ENCODE results near the gene TUBB3.

DNA sequence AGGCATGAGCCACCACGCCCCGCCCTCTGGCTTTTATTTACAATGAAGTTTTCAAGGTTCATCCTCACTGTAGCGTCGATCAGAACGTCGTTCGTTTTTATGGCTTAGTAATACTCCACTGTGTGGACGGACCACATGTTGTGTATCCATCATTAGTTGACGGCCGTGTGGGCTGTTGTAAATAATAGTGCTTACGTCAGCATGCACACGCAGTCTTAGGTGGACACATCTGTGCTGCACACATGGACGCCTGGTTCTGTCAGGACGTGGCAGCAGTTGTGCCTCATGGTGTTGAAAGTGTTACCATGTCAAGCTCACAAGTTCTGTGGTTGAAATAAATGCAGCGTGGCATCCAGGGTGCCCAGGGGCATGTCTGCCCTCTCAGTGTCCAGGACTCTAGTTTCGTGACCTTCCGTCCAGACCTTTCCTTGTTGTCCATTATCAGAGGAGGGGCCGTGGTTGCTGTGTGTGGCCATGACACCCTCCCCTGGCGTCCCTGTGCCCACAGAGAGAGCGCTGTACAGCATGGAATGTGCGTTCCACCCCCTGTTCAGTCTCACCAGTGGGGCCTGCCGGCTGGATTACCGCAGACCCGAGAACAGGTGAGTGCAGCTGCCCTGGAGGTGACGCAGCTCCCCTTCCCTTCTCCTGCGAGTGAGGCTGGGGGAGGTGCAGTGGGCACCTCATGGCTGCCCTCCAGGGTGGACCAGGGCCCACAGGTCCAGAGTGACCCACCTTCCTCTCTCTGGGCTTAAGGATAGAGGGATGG, 27.5 kb upstream of the TUBB3 start:
- TF ChIP-seq, protein P1, sequence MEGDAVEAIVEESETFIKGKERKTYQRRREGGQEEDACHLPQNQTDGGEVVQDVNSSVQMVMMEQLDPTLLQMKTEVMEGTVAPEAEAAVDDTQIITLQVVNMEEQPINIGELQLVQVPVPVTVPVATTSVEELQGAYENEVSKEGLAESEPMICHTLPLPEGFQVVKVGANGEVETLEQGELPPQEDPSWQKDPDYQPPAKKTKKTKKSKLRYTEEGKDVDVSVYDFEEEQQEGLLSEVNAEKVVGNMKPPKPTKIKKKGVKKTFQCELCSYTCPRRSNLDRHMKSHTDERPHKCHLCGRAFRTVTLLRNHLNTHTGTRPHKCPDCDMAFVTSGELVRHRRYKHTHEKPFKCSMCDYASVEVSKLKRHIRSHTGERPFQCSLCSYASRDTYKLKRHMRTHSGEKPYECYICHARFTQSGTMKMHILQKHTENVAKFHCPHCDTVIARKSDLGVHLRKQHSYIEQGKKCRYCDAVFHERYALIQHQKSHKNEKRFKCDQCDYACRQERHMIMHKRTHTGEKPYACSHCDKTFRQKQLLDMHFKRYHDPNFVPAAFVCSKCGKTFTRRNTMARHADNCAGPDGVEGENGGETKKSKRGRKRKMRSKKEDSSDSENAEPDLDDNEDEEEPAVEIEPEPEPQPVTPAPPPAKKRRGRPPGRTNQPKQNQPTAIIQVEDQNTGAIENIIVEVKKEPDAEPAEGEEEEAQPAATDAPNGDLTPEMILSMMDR (IDR thresholded peaks at IDR 0.05), result no peak
- TF ChIP-seq ZFX (IDR thresholded peaks at IDR 0.05; ENCODE audit: borderline replicate concordance), result no peak

Measured in 22Rv1 (cell line).